HL-60 (cell line): ENCODE results near the gene OR10H2.

Experiments used
- GABPA ChIP-seq: IDR thresholded peaks from 2 replicates; pipeline ENCODE4 v1.6.1; 2012; ENCODE audit warnings: low read depth
- POLR2AphosphoS5 ChIP-seq: IDR thresholded peaks from 2 replicates; pipeline ENCODE4 v1.6.1; 2012; ENCODE audit warnings: low read depth
- SPI1 ChIP-seq: IDR thresholded peaks from 2 replicates; pipeline ENCODE4 v1.6.1; 2012; ENCODE audit warnings: low read depth, mild to moderate bottlenecking, borderline replicate concordance
- TF ChIP-seq, protein P1 (sequence below): IDR thresholded peaks from one replicate; pipeline ENCODE4 v1.5.1; 2011; ENCODE audit warnings: low read length, control low read depth, inconsistent platforms; ENCODE audit not compliant: insufficient read depth
- TF ChIP-seq, protein P2 (sequence below): IDR thresholded peaks from 2 replicates; pipeline ENCODE4 v1.6.1; 2012; ENCODE audit warnings: low read depth; ENCODE audit not compliant: insufficient replicate concordance

DNA sequence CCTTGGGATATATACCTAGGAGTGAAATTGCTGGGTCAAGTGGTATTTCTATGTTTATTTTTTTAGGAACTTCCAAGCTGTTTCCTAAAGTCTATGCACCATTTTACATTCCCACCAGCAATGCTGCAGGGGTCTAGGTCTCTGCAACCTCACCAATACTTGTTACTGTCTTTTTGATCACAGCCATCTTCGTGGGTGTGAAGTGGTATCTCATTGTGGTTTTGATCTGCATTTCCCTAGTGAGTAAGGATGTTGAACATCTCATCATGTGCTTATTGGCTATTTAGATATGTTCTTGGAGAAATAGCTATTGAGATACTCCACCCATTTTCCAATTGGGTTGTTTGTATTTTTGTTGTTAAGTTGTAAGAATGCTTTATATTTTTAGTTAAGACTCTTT lies 2.7 kb downstream of the OR10H2 start:
- TF ChIP-seq, protein P1, sequence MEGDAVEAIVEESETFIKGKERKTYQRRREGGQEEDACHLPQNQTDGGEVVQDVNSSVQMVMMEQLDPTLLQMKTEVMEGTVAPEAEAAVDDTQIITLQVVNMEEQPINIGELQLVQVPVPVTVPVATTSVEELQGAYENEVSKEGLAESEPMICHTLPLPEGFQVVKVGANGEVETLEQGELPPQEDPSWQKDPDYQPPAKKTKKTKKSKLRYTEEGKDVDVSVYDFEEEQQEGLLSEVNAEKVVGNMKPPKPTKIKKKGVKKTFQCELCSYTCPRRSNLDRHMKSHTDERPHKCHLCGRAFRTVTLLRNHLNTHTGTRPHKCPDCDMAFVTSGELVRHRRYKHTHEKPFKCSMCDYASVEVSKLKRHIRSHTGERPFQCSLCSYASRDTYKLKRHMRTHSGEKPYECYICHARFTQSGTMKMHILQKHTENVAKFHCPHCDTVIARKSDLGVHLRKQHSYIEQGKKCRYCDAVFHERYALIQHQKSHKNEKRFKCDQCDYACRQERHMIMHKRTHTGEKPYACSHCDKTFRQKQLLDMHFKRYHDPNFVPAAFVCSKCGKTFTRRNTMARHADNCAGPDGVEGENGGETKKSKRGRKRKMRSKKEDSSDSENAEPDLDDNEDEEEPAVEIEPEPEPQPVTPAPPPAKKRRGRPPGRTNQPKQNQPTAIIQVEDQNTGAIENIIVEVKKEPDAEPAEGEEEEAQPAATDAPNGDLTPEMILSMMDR = no peak
- TF ChIP-seq GABPA (no peak), POLR2AphosphoS5 (no peak), SPI1 (no peak)
- TF ChIP-seq, protein P2, sequence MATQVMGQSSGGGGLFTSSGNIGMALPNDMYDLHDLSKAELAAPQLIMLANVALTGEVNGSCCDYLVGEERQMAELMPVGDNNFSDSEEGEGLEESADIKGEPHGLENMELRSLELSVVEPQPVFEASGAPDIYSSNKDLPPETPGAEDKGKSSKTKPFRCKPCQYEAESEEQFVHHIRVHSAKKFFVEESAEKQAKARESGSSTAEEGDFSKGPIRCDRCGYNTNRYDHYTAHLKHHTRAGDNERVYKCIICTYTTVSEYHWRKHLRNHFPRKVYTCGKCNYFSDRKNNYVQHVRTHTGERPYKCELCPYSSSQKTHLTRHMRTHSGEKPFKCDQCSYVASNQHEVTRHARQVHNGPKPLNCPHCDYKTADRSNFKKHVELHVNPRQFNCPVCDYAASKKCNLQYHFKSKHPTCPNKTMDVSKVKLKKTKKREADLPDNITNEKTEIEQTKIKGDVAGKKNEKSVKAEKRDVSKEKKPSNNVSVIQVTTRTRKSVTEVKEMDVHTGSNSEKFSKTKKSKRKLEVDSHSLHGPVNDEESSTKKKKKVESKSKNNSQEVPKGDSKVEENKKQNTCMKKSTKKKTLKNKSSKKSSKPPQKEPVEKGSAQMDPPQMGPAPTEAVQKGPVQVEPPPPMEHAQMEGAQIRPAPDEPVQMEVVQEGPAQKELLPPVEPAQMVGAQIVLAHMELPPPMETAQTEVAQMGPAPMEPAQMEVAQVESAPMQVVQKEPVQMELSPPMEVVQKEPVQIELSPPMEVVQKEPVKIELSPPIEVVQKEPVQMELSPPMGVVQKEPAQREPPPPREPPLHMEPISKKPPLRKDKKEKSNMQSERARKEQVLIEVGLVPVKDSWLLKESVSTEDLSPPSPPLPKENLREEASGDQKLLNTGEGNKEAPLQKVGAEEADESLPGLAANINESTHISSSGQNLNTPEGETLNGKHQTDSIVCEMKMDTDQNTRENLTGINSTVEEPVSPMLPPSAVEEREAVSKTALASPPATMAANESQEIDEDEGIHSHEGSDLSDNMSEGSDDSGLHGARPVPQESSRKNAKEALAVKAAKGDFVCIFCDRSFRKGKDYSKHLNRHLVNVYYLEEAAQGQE = no peak
